Neural cell (in vitro differentiated cells): ENCODE data around the gene MMRN1.

Experiments
- EP300 ChIP-seq: fragments of 450-650 bp; conservative IDR thresholded peaks from 2 replicates; pipeline ENCODE4 v1.6.1; 2014; ENCODE audit warnings: antibody characterized with exemption, mild to moderate bottlenecking, moderate library complexity; ENCODE audit not compliant: poor library complexity, severe bottlenecking
- EZH2 ChIP-seq: fragments of 200-600, 300-800 bp; shearing (Covaris generic), sonication (generic); IDR thresholded peaks from 2 replicates; pipeline ENCODE4 v1.6.1; 2014; ENCODE audit warnings: antibody characterized with exemption, low read length, borderline replicate concordance, mild to moderate bottlenecking; ENCODE audit not compliant: insufficient read depth, poor library complexity, severe bottlenecking
- MXI1 ChIP-seq: fragments of 450-650 bp; conservative IDR thresholded peaks from 2 replicates; pipeline ENCODE4 v1.6.1; 2014; ENCODE audit warnings: antibody characterized with exemption, mild to moderate bottlenecking; ENCODE audit not compliant: poor library complexity, severe bottlenecking
- POLR2AphosphoS5 ChIP-seq: IDR thresholded peaks from 2 replicates; pipeline ENCODE4 v1.6.1; 2012
- SMC3 ChIP-seq: fragments of 450-650 bp; conservative IDR thresholded peaks from 2 replicates; pipeline ENCODE4 v1.6.1; 2014; ENCODE audit warnings: antibody characterized with exemption, mild to moderate bottlenecking, moderate library complexity; ENCODE audit not compliant: poor library complexity
- TAF1 ChIP-seq: IDR thresholded peaks from 2 replicates; pipeline ENCODE4 v1.6.1; 2012; ENCODE audit warnings: low read depth
- TF ChIP-seq, protein P1 (sequence below): fragments of 450-650 bp; IDR thresholded peaks from 2 replicates; pipeline ENCODE4 v1.5.1; 2014; ENCODE audit warnings: antibody characterized with exemption, mild to moderate bottlenecking, moderate library complexity; ENCODE audit not compliant: poor library complexity, severe bottlenecking
- TF ChIP-seq, protein P2 (sequence below): IDR thresholded peaks from 2 replicates; pipeline ENCODE4 v1.6.1; 2012; ENCODE audit warnings: borderline replicate concordance

DNA sequence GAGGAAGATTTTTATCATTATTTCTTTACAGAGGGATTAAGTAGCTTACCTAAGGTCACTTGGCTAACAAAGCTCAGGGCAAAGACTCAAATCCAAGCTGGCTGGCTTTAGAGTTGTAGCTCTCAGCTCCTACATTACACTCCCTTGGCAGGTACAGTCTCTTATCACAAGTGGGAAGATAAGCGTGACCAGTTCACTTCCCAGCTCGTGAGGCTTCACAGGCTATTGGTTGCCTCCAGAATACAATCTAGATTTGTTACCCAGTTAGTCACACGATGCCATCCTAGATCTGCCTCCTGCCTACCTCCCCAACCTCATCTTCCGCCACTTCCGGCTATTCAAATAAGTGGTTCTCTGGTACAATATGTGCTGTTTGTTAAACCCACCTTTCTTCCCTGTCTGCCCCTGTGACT, 3.7 kb downstream of the MMRN1 start:
- TF ChIP-seq SMC3 (no peak), TAF1 (no peak), EP300 (no peak), EZH2 (no peak), POLR2AphosphoS5 (no peak), MXI1 (no peak)
- TF ChIP-seq, protein P1, sequence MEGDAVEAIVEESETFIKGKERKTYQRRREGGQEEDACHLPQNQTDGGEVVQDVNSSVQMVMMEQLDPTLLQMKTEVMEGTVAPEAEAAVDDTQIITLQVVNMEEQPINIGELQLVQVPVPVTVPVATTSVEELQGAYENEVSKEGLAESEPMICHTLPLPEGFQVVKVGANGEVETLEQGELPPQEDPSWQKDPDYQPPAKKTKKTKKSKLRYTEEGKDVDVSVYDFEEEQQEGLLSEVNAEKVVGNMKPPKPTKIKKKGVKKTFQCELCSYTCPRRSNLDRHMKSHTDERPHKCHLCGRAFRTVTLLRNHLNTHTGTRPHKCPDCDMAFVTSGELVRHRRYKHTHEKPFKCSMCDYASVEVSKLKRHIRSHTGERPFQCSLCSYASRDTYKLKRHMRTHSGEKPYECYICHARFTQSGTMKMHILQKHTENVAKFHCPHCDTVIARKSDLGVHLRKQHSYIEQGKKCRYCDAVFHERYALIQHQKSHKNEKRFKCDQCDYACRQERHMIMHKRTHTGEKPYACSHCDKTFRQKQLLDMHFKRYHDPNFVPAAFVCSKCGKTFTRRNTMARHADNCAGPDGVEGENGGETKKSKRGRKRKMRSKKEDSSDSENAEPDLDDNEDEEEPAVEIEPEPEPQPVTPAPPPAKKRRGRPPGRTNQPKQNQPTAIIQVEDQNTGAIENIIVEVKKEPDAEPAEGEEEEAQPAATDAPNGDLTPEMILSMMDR: no peak
- TF ChIP-seq, protein P2, sequence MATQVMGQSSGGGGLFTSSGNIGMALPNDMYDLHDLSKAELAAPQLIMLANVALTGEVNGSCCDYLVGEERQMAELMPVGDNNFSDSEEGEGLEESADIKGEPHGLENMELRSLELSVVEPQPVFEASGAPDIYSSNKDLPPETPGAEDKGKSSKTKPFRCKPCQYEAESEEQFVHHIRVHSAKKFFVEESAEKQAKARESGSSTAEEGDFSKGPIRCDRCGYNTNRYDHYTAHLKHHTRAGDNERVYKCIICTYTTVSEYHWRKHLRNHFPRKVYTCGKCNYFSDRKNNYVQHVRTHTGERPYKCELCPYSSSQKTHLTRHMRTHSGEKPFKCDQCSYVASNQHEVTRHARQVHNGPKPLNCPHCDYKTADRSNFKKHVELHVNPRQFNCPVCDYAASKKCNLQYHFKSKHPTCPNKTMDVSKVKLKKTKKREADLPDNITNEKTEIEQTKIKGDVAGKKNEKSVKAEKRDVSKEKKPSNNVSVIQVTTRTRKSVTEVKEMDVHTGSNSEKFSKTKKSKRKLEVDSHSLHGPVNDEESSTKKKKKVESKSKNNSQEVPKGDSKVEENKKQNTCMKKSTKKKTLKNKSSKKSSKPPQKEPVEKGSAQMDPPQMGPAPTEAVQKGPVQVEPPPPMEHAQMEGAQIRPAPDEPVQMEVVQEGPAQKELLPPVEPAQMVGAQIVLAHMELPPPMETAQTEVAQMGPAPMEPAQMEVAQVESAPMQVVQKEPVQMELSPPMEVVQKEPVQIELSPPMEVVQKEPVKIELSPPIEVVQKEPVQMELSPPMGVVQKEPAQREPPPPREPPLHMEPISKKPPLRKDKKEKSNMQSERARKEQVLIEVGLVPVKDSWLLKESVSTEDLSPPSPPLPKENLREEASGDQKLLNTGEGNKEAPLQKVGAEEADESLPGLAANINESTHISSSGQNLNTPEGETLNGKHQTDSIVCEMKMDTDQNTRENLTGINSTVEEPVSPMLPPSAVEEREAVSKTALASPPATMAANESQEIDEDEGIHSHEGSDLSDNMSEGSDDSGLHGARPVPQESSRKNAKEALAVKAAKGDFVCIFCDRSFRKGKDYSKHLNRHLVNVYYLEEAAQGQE: no peak
